ENCODE results near the gene GABRG3. TPM values are rescaled to one million over a fixed set of nuclear protein-coding genes. Genes with fewer than 3 reads are reported as not detected.

Gene GABRG3
- total and polyA plus RNA-seq, 8 donors, result 0.35 TPM; not detected in 7

- Histone ChIP-seq H3K4me1 (no peaks in the 10 kb centered on the region), H3K9me3 (no peaks in the 10 kb centered on the region), H3K36me3 (no peaks in the 10 kb centered on the region), H3K27ac (no peak overlapping the region), H3K4me3 (no peak overlapping the region), H3K27me3 (no peaks in the 10 kb centered on the region)
- intact Hi-C loops (cut with DNase I), result no loop called here
- WGBS, 2 donors, result 67% methylated on average over 3 of the region's 3 CpGs
- TF ChIP-seq, protein P1, sequence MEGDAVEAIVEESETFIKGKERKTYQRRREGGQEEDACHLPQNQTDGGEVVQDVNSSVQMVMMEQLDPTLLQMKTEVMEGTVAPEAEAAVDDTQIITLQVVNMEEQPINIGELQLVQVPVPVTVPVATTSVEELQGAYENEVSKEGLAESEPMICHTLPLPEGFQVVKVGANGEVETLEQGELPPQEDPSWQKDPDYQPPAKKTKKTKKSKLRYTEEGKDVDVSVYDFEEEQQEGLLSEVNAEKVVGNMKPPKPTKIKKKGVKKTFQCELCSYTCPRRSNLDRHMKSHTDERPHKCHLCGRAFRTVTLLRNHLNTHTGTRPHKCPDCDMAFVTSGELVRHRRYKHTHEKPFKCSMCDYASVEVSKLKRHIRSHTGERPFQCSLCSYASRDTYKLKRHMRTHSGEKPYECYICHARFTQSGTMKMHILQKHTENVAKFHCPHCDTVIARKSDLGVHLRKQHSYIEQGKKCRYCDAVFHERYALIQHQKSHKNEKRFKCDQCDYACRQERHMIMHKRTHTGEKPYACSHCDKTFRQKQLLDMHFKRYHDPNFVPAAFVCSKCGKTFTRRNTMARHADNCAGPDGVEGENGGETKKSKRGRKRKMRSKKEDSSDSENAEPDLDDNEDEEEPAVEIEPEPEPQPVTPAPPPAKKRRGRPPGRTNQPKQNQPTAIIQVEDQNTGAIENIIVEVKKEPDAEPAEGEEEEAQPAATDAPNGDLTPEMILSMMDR (IDR thresholded peaks at IDR 0.05), result no peak
- ATAC-seq (no peak), DNase-seq (no peak), FAIRE-seq (no peak)
Measured at GRCh38 chr15:27563765-27564370, 592.9 kb downstream of the GABRG3 start.

DNA sequence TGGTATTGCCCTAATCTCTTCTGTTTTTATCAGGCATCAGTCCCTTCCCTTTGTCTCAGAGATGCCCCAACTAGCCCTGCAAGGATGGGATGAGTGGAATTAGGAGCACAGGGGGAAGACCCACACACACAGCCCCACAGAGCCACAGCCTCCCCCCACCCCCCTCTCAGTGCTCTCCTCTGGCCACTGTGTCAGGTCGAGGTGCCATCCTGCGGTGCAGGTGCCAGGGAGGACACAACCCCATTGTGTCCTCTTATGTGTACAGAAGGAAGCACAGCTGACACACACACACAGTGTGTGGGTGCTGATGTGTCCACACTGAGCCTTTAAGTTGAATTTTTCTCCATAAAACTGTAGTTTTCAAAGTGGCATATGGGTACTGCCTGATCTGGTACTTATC is 593.7 kb downstream of the GABRG3 start:
- 66 to 81% methylated on average over 2 of the region's 2 CpGs for WGBS, 2 donors
- intact Hi-C loops (cut with DNase I), result no loop called here
- Histone ChIP-seq H3K27ac (no peak overlapping the region), H3K27me3 (no peaks in the 10 kb centered on the region), H3K9me3 (no peaks in the 10 kb centered on the region), H3K4me1 (no peaks in the 10 kb centered on the region), H3K4me3 (no peak overlapping the region), H3K36me3 (no peaks in the 10 kb centered on the region)
- DNase-seq (no peak), FAIRE-seq (no peak), ATAC-seq (no peak)
- TF ChIP-seq, protein P1 (IDR thresholded peaks at IDR 0.05), result no peak

- no peak for DNase-seq
- Histone ChIP-seq H3K27me3 (no peaks in the 10 kb centered on the region), H3K9me3 (no peaks in the 10 kb centered on the region), H3K36me3 (no peaks in the 10 kb centered on the region), H3K4me1 (peaks cover 0 to 19% (median 16%) of the 10 kb centered on the region in 3 donors), H3K27ac (peak overlapping the region in 2 of 4 donors; percentile 49 to 59), H3K4me3 (no peak overlapping the region)
- 6 to 9% methylated on average over 4 of the region's 4 CpGs for WGBS, 2 donors
- TF ChIP-seq, protein P1 (IDR thresholded peaks at IDR 0.05), result no peak
- peak; percentile 70 to 82 (median 78) for ATAC-seq
- intact Hi-C loops (cut with DNase I), result no loop called here
- FAIRE-seq, result no peak
Measured at GRCh38 chr15:27570746-27571145, 599.8 kb downstream of the GABRG3 start.

GRCh38 chr15:27573805-27574485 is 603.0 kb downstream of the GABRG3 start:
- Histone ChIP-seq H3K36me3 (no peaks in the 10 kb centered on the region), H3K27ac (peak overlapping the region in 2 of 4 donors; percentile 7 to 40), H3K9me3 (no peaks in the 10 kb centered on the region), H3K27me3 (no peaks in the 10 kb centered on the region), H3K4me3 (no peak overlapping the region), H3K4me1 (peaks cover 0 to 19% (median 16%) of the 10 kb centered on the region in 3 donors)
- WGBS, 2 donors, result 46 to 51% methylated on average over 26 of the region's 26 CpGs
- FAIRE-seq (no peak), DNase-seq (peak in 3 of 6 donors; percentile 28 to 69 (median 66)), ATAC-seq (peak; percentile 24 to 71 (median 44))
- TF ChIP-seq, protein P1 (IDR thresholded peaks at IDR 0.05), result no peak
- intact Hi-C loops (cut with DNase I), result no loop called here
